Left ventricle myocardium inferior (tissue), 1 donor: ENCODE measurements around the gene LRRN4. TPM values are rescaled to one million over a fixed set of nuclear protein-coding genes. Genes with fewer than 3 reads are reported as not detected.
"Not testable (repeated sequence)": the region's sequence is repeated elsewhere in the genome, so short reads cannot be mapped to it uniquely, and the experiment has no call there.

Experiments
- DNase-seq: peaks from one replicate; pipeline ENCODE4 v3.0.0-alpha.2; 2020
- H3K27ac ChIP-seq: fragments of 200-600 bp; replicated peaks from 2 replicates; pipeline ENCODE4 v1.8.0; 2021
- H3K27me3 ChIP-seq: fragments of 200-600 bp; 2 replicates; pipeline ENCODE4 v1.8.0; 2021; ENCODE audit warnings: low read depth
- H3K36me3 ChIP-seq: fragments of 200-600 bp; 2 replicates; pipeline ENCODE4 v1.8.0; 2021
- H3K4me1 ChIP-seq: fragments of 200-600 bp; 2 replicates; pipeline ENCODE4 v1.8.0; 2021
- H3K4me3 ChIP-seq: fragments of 200-600 bp; 2 replicates; pipeline ENCODE4 v1.8.0; 2021; ENCODE audit warnings: mild to moderate bottlenecking, moderate library complexity
- H3K9me3 ChIP-seq: fragments of 200-600 bp; replicated peaks from 2 replicates; pipeline ENCODE4 v1.8.0; 2021
- CTCF ChIP-seq: fragments of 200-600 bp; IDR thresholded peaks from 2 replicates; pipeline ENCODE4 v1.8.0; 2021; ENCODE audit warnings: antibody characterized with exemption, mild to moderate bottlenecking, borderline replicate concordance
- intact Hi-C: fragments of 100-400 bp; cut with micrococcal nuclease; formaldehyde crosslinking; loops from one replicate; pipeline ENCODE4 v1.11.0; 2022
- total RNA-seq: library from RNA; stranded (reverse); fragmentation: NEBNext Ultra II Directional; extraction: Animal tissue kit (Norgen Biotek cat#: 25700); gene quantifications from one replicate; pipeline ENCODE4 v1.2.1, GENCODE V29; 2021
- donor health status: DM: no; HTN: yes; CAD: no; lungs with severe emphysema.

Gene LRRN4
- total RNA-seq, 1 donor from 2014 or later, result 0.08 TPM

DNA sequence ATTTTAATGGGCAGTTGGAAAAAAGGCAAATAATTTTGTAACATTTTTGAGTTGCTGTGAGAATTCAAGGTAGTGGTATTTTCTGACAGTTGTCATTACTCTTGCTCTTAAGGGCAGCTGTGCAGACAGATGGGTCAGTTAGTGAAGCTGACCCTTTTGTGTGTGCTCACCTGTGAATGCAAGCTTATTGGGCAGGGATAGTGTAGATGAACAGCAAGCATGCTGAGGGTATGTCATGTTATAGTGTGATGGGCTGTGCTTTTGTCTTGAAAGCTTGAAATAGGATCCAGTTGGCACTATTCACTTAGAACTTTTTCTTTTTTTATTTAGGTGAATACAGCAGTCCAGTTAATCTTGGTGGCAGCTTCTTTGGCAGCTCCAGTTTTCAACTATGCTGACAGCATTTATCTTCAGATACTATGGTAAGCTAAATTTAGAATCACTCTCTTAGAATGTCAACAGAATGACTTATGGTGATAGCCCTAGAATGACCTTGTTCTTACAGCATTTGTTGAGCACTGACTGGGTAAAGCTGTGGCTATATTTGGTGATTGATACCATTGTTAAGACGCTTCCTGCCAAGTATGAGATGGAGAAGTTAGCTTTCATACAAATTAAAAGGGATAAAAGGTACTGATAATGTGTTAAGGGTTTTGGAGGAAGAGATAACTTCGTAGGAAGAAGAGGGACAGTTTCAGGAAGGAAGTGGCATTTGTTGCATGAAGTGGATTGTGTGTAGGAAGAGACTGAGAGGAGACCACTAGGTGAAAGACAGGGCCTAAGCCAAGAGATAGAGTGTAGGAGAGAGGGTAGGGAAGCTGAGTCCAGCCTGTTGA, 19.5 kb downstream of the LRRN4 start:
- Histone ChIP-seq H3K27me3 (no peaks in the 10 kb centered on the region), H3K4me3 (no peak overlapping the region), H3K4me1 (peaks cover 91% of the 10 kb centered on the region), H3K27ac (peak overlapping the region; percentile 83), H3K36me3 (peaks cover 54% of the 10 kb centered on the region), H3K9me3 (no peaks in the 10 kb centered on the region)
- TF ChIP-seq CTCF, result no peak
- no peak for DNase-seq
- intact Hi-C loops, result no loop called here

GRCh38 chr20:6032907-6033306, 21.0 kb downstream of the LRRN4 start:
- H3K4me3 ChIP-seq, intact Hi-C loops, H3K9me3 ChIP-seq, H3K27me3 ChIP-seq, DNase-seq: not testable (repeated sequence)
- Histone ChIP-seq H3K27ac (peak overlapping the region; percentile 83), H3K4me1 (peaks cover 95% of the 10 kb centered on the region), H3K36me3 (peaks cover 41% of the 10 kb centered on the region)

- no peak for TF ChIP-seq CTCF
- DNase-seq, result no peak
- intact Hi-C loops, result no loop called here
- H3K9me3 ChIP-seq, result no peaks in the 10 kb centered on the region
- H3K36me3 ChIP-seq, result peaks cover 23% of the 10 kb centered on the region
- no peaks in the 10 kb centered on the region for H3K27me3 ChIP-seq
- H3K4me1 ChIP-seq, result peaks cover 86% of the 10 kb centered on the region
- H3K27ac ChIP-seq, result peak overlapping the region; percentile 49
- H3K4me3 ChIP-seq, result no peak overlapping the region
Observed at GRCh38 chr20:6030453-6031080, 23.3 kb downstream of the LRRN4 start.

GRCh38 chr20:6029538-6029937, 24.3 kb downstream of the LRRN4 start:
- no peak for TF ChIP-seq CTCF
- no peak for DNase-seq
- Histone ChIP-seq H3K4me1 (peaks cover 77% of the 10 kb centered on the region), H3K27ac (peak overlapping the region; percentile 49), H3K27me3 (no peaks in the 10 kb centered on the region), H3K36me3 (peaks cover 29% of the 10 kb centered on the region), H3K9me3 (peaks cover 7% of the 10 kb centered on the region), H3K4me3 (no peak overlapping the region)
- intact Hi-C loops, result no loop called here

DNA sequence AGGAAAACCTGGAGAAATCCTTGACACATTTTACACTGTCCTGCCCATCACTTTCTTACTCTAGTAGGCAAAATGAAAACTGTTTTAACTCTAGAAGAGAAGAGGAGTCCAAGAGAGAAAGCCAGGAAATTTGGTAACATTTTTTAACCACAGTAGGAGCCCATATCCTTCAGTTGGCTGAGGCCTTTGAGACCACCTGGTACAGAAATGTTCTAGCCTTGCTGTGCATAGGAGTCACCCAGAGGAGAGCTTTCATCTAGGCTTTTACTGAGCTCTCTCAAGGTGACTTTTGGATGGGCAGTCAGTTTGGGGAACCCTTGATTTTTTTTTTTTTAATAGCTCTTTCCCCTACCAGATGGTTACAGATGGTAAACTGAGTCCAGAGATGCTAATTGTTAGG, 25.0 kb downstream of the LRRN4 start:
- Histone ChIP-seq H3K9me3 (peaks cover 7% of the 10 kb centered on the region), H3K27ac (peak overlapping the region; percentile 49), H3K36me3 (peaks cover 36% of the 10 kb centered on the region), H3K4me3 (no peak overlapping the region), H3K27me3 (no peaks in the 10 kb centered on the region), H3K4me1 (peaks cover 71% of the 10 kb centered on the region)
- TF ChIP-seq CTCF, result no peak
- no peak for DNase-seq
- intact Hi-C loops, result no loop called here

DNA sequence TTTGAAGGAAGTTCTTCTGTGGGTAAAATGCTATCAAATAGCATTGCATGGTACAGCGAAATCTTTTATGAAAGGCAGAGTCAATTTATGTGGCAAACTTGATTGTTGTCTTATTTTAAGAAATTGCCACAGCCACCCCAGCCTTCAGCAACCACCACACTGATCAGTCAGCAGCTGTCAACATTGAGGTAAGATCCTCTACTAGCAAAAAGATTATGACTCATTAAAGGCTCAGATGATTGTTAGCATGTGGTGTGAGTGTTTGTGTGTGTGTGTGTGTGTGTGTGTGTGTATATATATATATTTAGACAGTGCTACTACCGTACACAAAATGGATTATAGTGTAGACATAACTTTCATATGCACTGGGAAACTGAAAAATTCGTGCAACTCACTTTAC, 27.8 kb downstream of the LRRN4 start:
- Histone ChIP-seq H3K4me1 (peaks cover 43% of the 10 kb centered on the region), H3K9me3 (peaks cover 7% of the 10 kb centered on the region), H3K36me3 (peaks cover 30% of the 10 kb centered on the region), H3K27me3 (no peaks in the 10 kb centered on the region), H3K27ac (peak overlapping the region; percentile 25), H3K4me3 (no peak overlapping the region)
- intact Hi-C loops, result no loop called here
- no peak for DNase-seq
- TF ChIP-seq CTCF, result no peak
